HG03159 (cell line): ENCODE results near the gene KDM8.

Source experiments
- ATAC-seq: cut with Tn5 transposase; IDR thresholded peaks from one replicate; pipeline ENCODE4 v1.9.1; 2021; ENCODE audit warnings: mild to moderate bottlenecking, moderate library complexity; ENCODE audit not compliant: unreplicated experiment

KDM8 gene

DNA sequence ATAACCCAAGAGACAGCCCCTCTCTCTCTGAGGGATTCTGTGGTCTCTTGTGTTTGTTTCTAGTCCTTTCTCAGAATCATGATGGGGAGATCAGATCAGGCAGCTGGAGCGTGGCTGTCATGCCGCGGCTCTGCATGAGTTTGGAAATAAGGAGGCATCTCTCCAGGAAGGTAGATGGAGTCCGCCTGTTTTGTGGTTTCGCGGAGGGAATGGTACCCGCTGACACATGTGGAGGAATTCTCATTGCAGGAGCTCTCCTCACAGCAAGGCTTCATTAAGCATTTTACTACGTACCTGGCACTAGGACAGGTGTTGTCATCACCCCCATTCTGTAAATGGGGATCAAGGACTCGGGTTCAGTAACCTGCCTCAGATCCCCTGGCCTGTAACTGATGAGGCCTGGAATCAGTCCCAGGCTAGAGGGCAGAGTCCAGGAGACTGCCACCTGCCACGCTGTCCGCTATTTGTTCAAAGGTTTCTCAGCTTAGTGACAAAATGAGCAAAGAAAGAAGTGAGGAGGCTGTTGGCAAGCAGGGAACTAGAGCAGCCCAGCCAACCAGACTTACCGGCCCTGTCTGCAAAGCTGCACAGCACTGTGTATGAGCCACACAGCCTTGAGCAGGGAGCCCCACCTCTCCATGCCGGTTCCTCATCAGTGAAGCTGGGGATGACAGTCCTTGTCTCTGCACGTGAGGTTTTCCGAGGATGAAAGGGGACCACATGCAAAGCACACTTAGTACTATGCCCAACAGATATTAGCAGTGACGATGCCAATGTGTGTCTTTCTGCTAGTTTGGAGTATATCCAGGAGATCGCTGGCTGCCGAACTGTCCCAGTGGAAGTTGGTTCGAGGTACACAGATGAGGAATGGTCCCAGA, 11.0 kb downstream of the KDM8 start:
- no peak for ATAC-seq

DNA sequence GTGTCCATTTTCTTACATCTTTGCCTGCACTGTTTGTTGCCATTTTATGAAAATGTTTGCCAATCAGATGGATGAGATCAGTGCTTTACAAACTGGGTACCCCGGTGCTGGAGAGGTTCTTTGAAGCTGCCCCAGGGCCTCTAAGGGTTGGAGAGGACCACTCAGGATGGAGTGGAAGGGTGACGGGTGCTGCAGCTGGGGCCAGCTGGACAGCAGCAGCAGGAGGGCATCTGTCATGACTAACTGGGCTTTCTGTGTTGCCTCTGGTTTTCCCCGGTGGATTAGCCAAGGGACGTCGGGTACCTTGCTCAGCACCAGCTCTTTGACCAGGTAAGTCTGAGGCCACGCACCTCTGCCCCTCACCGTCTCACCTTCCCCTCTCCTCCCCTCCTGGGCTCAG, 12.3 kb downstream of the KDM8 start:
- ATAC-seq, result no peak

DNA sequence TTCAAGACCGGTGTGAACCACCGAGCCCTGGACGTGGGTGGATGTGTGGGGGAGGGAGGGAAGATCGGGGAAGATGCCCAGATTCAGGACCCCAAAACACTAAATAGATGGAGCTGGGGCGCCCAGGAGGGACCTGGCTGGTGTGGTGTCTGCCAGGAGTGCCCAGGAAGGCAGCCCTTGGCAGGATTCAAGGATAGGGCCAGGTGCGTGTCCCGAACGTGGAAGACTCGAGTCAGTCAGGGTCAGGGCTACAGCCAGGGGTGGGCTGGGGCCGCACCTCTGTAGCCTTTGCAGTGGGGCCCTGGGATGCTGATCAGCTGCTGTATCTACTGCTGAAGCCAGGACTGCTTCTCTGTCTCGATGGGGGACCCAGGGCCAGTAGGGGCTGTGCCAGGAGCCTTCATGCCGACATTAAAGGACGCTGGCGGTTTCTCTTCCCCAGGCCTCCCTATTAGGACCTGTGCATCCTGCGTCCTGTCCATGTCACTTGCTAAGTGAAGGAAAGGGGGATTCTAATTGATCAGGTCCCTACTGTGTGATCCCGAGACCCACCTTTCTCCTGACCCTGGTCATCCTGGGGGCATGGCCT, 13.1 kb downstream of the KDM8 start:
- no peak for ATAC-seq

DNA sequence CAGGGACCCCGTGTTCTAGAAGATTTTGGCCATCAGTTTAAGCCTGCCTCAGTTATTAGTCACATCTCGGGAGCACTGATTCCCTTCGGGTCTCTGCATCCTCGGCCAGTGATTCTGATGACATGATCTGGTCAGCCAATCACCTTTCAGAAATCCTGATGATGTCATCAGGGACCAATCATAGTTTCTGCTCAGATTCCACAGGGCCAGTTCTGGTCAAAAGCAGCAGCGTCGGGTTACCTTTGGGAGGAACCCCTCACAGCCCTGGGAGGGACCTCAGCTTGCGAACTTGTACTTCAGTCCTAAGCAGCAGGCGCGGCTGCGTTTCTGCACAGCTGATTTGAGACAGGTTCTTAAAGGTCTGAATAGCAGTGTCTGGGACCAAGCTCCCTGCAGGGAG, 13.9 kb downstream of the KDM8 start:
- no peak for ATAC-seq

DNA sequence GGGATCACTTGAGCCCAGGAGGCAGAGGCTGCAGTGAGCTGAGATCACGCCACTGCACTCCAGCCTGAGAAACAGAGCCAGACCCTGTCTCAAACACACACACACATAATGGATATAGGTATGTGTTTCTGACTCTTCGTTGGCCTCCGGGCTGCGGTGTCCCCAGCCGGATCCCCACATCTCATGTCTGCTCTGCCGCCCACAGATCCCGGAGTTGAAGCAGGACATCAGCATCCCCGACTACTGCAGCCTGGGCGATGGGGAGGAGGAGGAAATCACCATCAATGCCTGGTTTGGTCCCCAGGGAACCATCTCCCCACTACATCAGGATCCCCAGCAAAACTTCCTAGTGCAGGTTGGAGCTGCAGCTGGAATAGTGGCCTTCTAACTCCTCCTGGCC, 15.4 kb downstream of the KDM8 start:
- no peak for ATAC-seq

DNA sequence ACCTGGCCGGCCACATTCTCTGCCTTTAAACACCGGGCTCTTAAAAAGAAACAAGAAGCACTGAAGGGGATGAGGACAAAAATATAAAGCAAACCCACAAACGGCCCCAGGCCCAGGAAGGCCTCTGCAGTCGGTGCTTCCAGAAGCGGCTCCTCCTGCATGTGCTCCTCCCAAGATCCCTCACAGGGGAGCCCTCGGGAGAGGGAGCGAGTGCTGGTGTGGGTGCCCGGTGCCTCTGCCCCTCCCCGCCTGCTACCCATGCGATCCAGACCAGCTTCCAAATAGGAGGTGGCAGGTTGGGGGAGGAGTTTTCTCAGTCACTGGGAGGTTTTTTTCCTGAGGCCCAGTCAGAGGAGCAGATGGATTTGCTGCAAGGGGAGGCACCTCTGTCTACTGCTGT, 15.8 kb downstream of the KDM8 start:
- no peak for ATAC-seq

DNA sequence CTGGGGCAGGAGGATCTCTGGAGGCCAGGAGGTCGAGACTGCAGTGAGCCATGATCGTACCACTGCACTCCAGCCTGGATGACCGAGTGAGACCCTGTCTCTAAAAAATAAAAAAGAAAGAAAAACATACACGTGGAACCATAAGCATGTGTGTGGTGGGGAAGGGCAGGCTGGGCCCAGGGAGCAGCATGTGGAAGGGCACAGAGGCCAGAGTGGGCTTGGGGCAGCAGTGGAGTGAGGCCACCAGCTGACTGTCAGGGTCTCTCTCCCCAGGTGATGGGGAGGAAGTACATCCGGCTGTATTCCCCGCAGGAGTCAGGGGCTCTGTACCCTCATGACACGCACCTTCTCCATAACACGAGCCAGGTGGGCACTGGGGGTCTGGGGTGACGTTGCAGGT, 16.8 kb downstream of the KDM8 start:
- no peak for ATAC-seq

DNA sequence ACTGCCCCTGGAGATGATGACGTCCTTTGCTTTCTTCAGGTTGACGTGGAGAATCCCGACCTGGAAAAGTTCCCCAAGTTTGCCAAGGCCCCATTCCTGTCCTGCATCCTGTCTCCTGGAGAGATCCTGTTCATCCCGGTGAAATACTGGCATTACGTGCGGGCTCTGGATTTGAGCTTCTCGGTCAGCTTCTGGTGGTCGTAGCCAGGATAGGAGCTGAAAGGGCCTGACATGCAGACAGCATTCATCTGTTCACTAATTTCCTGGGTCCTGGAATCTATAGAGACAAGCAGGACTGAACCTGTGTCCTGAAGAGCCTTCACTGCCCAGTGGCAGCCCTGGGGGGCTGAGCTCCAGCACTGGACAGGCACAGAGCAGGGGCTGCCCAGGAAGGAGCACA, 17.2 kb downstream of the KDM8 start:
- no peak for ATAC-seq

DNA sequence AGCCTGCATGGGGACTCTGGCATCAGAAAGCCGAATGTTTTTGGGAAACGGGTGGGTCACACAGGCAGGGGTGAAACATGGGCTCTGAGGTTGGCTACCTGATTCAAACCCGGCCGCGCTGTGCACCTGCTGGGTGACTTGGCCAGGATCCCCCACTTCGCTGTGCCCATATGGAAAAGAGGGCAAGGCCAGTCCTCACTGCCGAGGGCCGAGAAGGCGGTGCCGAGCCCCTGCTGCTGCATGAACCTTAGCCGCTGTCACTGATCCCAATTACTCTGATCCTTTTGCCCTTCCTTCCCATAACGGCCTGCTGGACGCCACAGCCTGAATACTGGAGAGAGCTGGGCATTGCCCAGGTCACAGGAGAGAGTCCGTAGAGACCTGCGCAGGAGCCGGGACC, 17.7 kb downstream of the KDM8 start:
- no peak for ATAC-seq

DNA sequence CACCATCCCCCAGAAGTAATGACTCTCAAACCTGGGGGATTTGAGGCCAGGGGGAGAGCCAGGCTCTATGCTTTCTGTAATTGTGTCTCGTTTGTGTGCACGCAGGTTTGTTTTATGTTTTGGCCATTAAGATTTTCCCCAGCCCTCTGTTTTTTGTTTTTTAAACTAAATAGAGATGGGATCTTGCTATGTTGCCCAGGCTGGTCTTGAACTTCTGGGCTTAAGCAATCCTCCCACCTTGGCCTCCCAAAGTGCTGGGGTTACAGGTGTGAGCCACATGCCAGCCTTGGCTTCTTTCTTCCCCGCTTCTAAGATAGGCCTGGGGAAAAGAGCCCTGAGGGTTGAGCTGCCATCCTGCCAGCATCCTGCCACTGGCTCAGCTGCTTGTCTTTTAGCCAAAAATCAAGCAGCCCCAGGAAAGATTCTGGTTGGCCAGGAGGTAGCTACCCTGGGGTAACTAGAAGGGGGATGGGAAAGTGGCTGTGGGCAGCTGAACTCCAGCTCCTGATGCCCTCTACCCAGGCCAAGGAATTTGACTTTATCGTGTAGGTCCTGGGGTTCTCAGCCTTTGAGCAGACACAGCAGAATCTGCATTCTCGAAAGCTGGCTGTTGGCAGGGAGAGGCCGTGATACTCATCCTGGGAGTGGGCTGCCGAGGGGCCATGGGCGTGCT, 18.4 kb downstream of the KDM8 start:
- ATAC-seq, result no peak

DNA sequence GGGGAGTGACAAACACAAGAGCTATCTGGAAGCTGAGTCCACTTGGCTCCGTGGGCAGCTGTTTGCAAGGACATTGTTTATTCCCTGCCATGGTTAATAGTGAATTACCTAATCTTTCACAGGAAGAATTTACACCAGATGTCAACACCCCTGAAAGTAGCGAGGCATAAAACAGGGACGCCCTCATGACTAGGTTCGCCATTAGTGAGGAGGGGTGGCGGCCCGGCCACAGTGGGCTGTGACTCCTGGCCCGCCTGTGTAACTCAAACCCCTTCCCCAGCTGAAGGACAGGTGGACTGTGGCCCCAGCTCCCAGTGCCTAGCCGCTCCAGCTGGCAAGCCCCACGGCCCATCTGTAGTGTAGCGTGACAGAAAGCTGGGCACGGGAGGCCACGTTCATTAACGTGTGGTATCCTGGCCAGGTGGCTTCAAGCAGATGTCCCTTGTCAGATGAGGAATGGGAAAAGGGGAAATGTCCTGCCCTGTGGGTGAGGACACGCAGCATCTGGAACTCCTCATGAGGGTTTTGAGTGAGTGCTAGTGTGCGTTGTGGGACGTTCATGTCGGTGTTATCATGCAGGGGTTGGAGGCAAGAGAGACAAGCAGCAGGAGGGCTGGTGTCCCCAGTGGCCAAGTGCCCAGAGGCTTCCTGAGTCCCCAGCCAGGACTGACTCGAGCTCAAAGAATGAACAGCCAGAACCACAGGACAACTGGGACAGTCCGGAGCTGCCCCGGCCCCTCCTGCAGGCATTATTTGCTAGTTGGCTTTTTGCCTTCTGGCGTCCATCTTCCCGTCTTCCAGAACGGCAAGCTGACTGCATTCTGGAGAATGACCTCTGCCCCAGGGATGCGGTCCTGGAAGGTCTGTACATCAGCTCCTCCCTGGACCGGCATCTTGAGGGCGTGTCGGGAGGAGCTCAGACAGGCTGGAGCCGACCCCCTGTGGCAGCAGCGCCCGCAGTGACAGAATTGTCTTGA, 19.2 kb downstream of the KDM8 start:
- ATAC-seq, result no peak

DNA sequence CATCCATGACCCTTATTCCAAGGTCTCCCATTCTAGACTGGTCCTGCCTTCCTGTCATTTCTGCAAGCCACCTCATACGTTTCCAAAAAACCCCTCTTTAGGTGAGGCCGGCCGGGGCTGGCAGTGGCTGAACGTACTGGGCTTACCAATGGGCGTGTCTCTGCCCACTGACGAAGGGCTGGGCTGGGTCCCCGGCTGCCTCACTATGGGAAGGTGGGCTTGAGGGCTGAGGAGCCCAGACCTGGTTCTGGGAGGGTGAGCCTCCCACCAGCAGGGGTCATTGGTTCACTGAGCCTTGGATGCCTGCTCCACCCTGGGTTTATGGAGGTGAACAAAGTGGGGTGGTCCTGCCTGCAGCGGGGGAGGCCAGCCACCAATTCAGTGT, 19.9 kb downstream of the KDM8 start:
- ATAC-seq, result no peak

DNA sequence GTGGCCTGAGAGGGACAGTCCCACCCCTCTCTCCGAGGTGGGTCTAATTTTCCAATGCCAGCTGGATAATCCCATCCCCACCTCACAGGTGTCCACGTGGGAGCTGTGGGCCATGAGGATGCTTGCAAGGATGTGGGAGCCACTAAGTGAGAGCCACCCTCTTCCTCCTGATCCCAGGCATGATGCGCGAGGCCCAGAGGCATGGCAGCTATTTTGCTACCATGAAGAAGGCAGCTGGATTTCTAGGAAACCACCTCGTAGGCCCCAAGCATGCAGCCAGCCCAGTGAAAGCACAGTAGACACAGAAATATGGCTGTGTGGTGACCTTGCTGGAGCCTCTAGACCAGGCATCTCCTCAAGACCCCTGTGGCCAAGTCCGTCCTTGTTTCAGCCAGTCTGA, 20.4 kb downstream of the KDM8 start:
- ATAC-seq, result no peak

DNA sequence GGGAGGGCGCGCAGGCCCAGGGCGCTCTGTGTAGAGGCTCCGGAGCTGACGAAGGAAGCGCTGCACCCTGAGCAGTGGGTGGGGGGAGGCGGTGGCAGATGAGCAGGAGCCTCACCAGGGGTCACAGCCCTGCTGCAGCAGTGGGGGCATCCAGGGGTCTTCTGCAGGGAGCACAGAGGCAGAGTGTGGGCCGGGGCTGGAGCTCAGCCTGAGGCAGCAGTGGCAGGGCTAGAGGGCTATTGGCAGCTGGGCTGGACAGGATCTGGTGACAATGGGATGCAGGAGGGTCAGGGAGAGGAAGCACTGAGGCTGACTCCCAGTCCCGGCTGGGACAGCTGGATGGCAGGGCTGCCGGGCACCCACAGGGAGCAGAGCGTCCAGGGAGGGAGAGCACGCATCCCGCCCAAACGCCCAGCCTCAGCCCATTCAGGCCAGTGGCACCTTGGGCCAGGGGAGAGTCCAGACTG, 21.0 kb downstream of the KDM8 start:
- ATAC-seq, result no peak

DNA sequence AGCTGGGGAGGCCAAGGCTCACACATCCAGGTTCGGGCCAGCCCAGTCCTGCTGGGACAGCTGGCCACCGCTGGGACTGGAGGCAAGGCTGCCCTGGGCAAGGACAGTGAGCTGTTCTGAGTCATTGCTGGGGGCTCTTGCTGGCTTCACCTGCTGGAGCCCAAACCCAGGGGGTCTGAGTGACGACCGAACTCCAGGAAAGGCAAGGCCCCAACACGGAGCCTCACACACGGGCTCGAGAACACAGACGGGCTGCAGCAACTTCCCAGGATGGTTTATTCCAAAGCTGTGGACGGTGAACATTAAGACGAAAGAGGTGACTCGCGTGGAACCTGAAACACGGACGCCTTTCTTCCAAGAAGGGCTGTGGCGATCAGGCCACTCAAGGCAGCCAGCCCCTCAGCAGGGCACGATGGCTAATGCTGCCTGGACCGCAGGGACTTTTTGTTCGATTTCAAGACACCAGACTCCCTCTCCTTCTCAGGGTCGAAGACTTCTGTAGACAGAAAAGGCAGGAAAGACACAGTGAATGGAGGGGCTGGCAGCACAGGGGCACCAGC, 21.5 kb downstream of the KDM8 start:
- ATAC-seq, result no peak

DNA sequence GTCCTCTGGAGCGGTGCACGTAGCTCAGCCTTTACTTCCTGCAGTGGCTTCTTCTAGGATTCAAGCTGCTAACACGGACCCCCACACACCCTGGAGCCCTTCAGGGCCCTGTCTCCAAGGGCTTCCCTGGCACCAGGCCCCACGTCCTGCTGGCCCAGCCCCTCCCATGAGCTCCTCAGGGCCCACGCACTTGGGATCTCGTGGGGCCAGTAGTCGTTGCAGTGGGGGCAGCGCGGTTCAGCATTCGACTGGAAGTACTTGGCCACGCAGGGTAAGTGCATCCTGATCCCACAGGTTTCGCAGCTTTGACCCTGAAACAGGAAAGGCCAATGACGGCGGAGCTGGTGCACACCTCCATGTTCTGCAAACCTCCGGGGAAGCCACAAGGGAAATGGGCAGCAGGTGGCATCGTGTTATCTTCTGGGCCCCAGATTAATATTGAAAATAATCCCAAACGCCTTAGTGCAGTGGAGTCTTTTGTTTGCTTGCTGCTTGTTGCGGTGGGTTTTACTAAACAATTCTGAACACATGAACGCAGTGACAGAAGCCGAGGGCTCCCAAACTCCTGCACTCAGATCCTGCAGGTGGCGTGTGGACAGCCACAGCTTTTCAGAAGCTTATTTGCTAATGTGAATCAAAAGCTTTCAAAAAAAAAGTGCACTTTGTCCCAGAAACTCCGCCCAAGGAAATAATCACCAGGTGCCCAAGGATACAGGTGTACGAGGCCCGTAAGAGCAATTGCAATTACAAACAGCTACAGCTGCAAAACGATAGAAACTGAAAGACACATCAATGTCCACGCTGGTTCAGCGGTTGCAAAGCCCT, 22.4 kb downstream of the KDM8 start:
- no peak for ATAC-seq

DNA sequence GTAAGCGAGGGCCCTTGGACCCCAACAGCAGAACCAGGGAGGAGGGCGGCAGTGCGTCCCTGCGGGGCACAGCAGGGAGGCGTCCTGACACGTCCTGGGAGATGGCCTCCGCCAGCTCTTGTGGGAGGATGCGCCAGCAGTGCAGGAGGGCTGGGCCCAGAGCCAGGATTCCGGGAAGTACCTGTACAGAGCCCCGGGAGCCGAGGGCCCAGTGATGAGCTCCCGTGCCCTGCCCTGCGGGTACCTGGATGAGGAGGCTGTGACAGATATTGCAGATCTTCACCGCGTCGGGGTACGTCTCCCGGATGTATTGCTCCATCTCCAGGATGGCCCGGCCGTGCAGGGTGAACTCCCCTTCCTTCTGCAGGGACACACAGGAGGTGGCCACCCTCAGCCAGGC, 23.1 kb downstream of the KDM8 start:
- no peak for ATAC-seq

DNA sequence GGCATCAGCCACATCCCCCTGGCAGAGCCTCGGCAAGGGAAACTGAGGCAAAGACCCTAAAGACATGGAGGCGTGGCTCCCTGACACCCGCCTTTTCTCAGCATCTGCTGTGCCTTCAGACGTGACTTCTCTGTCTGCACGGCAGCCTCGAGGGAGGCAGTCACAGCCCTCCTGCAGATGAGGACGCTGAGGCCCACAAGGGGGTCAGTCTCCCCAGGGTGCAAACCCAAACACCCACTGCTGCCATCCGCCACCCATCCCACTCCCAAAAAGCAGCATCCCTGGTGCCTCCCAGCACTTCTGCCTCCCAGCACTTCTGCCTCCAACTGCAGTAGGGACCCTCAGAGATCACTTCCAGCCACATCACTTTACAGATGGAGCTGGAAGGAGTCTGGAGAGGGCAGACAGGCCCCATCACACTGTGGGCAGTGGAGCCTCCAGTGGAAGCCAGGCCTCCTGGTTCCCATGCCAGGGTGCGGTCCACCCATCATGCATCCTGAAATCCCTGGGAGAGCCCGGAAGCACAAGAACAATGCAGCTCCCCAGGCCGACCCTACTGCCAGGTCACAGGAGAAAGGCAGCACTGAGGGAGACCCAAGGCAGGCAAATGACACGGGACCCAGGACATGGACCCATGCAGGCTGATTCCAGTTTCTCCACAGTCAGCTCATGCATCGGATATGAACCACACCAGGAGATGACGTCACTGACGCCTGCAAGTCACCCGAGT, 23.8 kb downstream of the KDM8 start:
- no peak for ATAC-seq

DNA sequence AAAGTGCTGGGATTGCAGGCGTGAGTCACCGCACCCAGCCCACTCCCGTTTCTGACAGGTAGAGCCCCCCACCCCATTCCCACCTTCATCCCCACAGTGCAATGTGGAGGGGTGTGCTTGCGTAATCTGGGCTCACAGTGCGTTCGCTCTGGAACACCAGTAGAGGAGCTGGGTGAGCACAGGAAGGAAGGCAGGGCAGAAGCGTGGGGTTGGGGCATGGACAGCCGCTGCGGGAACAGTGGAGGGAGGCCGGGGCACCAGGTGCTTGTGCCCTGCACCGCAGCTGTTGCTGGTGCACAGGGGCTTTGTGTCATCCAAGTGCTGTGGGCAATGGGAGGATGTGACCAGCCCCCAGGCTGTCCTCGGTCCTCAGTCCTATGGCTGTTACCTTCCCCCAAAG, 24.7 kb downstream of the KDM8 start:
- no peak for ATAC-seq
